Stimulated activated CD8-positive, alpha-beta memory T cell treated with anti-CD3 and anti-CD28 coated beads, Interleukin-15, amount 100 ng/mL, for 48 hours (primary cell): ENCODE data around the gene KHDRBS2.

ENCODE experiments used
- DNase-seq, 2 donors: peaks; one replicate each; pipeline ENCODE4 v3.0.0-alpha.2; 2020; ENCODE audit warnings: low read depth in 2 of 2

The KHDRBS2 gene

GRCh38 chr6:62175195-62175594, 110.8 kb downstream of the KHDRBS2 start:
- no peak for DNase-seq

GRCh38 chr6:62174548-62174947, 111.5 kb downstream of the KHDRBS2 start:
- DNase-seq, result no peak

DNA sequence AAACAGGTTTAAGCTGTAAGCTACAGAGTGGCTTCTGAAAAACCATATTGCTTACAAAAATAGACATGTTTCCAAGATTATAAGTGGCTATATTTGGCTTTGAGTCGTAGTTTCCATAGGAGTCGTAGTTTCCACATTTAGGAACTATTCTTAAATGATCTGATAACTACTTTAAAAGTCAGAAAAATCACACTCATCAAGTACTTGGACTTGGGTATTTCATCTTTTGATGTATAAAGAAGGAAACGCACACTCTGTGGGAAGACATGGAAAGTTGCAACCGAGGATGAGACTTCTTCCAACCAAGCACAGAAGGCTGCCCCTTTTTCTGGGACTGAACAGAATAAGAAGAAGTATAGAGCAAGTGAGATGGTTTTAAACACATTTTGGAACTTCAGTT, 118.3 kb downstream of the KHDRBS2 start:
- no peak for DNase-seq

- no peak for DNase-seq
These were observed 123.2 kb downstream of the KHDRBS2 start for GRCh38 chr6:62162858-62163257.

- no peak for DNase-seq
These were observed 133.2 kb downstream of the KHDRBS2 start for GRCh38 chr6:62152796-62153195.

- no peak for DNase-seq
These were observed 135.9 kb downstream of the KHDRBS2 start for GRCh38 chr6:62150048-62150663.

DNA sequence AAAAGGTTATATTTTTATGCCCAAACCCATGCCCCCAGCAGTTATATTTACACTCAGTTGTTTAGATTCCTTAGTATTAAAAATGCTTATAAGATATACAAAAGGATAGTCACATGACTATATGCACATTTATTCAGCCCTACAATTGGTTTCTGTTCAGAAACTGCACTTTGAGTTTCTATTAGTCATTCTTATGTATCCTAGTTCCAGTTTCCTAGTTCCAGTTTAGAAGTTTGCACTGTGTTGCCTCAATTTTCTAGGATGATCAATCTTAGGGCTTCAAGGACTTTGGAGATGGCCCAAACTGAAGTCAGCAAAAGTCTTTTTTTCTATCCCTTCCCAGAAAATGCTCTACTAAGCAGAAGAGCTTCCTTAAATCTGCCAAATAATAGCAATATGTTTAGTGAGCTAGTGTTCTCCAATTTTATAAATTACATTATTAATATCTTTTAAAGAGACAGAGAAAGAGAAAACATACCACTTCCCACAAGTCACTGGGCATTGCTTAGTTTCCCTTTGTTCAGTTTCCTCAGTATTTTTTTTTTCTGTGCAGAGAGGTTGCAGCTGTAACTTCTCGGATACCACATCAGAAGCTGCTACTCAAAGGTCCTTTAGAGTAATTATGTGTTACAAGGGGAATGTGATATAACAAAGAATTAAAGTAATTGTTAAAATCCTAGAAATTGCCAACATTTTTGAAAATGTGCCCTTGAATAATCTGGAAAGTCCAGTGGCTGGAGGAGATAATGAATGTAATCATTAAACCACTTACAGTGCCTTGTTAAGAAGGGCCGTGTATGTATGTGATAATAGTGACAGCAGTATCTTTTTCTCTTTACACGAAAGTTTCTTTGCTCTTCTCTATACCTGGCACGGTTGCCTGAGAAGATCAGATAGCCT, 138.8 kb downstream of the KHDRBS2 start:
- no peak for DNase-seq

GRCh38 chr6:62129127-62129526, 156.9 kb downstream of the KHDRBS2 start:
- no peak for DNase-seq

GRCh38 chr6:62119401-62119800, 166.6 kb downstream of the KHDRBS2 start:
- no peak for DNase-seq

DNA sequence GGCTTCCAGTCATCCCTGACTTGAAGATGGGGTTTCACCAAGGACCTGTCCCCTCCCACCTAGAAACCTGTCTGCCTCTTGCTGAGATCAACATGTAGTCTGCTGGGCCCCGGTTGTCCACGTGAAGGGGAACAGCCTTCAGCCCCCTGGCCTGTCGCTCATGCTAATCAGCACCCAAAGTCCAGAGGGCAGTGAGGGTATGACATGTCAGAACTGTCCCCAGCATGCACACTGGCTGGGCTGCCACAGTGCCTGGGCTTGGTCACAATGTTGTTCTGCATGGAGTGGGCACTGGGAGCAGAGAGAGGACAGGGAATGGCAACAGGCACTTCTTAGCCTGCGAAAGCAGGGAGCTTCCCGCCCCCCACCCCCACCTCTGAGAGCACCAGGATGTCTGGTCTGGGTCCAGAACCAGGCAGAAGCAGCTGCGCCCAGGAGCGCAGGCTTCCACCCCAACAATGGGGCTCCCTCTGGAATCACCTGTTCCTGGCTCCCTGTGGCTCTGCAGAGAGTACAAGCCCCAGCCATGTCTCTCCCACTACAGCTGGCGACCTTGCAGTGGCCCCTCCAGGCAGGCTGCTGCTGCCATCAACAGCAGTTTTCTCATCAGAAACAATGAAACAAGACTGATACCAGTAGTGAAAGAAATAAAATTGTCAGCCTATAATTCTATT, 182.7 kb downstream of the KHDRBS2 start:
- DNase-seq, result no peak

GRCh38 chr6:62102387-62102786, 183.6 kb downstream of the KHDRBS2 start:
- DNase-seq, result no peak

GRCh38 chr6:62090442-62091229, 195.4 kb downstream of the KHDRBS2 start:
- DNase-seq, result no peak

DNA sequence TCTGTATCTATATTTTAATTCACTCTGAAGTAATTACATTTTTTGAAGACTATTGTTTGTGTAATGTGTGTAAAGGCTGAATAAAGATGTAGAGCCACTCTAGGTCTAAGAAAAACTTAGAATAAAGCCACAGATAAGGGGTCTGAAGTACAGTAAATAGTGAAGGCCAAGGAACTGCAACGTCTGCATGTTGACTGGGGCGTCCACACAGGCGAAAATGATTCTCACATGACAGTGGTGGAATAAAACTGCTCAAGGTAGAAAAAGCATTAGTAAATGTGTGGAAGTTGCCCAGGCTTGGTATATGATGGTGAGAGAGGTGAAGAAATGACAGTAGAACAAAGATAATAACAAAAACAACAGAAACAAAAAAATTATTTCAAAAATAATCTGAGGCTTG, 196.2 kb downstream of the KHDRBS2 start:
- DNase-seq, result no peak

GRCh38 chr6:62086047-62086446, 200.0 kb downstream of the KHDRBS2 start:
- no peak for DNase-seq

DNA sequence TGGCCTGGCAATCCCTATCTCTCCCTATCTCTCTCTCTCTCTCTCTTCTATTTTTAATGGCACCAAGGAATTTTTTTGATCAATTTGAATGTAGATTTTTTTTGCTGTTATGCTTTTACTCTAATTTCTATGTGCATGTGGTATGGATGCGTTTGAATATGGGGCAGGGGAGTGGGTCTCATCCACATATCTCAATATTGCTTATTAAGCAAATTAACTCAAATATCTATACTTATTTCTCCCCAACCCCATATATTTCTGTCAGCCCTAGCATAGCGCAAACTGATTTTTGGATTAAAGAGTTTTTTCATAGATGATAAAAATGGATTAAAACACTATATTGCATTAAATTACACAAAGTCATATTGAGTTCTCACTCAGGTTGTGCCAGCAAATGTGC, 210.2 kb downstream of the KHDRBS2 start:
- no peak for DNase-seq

- no peak for DNase-seq
These were observed 226.1 kb downstream of the KHDRBS2 start for GRCh38 chr6:62059901-62060300.

DNA sequence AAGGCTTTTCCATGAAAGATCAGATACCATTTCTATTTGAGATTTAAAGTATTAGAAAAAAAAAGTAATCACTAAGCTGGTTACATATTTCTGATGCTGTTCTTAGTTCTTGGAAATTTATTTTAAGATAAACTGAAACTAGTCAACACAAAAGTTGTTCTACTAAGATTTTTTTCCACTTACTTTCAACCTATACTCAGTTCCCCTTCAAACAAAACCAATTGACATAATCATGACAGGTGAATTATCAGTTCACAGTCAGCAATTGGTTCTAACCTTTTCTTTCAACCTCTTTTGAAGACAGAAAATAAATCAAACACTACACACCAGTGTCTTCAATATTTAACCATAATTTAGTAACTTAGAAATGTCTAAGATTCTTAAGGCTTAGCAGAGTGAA, 228.7 kb downstream of the KHDRBS2 start:
- DNase-seq, result no peak

- DNase-seq, result no peak
These were observed 240.5 kb downstream of the KHDRBS2 start for GRCh38 chr6:62045502-62045901.

DNA sequence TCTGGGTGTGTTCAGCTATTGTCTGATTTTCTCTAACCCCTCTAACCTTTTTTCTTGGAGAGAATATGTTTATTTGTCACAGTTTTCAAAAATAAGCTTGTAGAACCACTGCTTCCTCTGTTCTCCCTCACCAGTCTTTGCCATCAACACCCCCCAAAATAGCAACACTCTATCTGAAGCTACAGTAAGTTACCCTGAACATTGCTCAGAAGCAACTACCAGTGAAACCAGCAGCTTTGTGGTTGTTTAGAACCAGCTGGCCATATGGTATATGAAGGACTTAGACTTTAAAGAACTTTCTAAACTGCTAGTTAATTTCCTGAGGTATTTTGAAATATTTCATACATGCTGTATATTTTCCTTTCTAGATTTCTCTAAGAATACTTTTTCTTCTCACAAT, 242.9 kb downstream of the KHDRBS2 start:
- no peak for DNase-seq

DNA sequence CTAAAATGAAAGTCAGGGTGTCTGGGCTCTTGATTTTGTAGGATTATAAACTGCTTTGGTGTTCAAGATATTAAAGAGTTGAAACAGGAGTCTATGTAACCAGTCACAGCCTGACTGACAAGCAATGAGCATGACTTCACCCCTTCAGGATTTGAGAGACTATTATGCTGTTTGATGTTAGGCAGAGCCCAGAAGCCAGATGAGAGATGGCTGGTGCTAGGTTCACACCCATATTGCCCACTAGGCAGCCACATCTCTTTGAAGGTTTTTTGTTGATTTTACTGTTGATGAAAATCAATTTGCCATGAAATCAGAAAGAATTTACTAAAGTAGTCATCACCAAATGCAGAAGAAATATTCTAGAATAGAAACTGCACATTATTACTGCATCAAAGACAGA, 243.6 kb downstream of the KHDRBS2 start:
- no peak for DNase-seq

- no peak for DNase-seq
These were observed 246.4 kb downstream of the KHDRBS2 start for GRCh38 chr6:62039605-62040004.

GRCh38 chr6:62037445-62037844, 248.6 kb downstream of the KHDRBS2 start:
- no peak for DNase-seq
